Subcutaneous abdominal adipose tissue (tissue), 5 donors: Measurements from ENCODE around the gene CYRIA.
A peak's percentile ranks its signal among the peaks of the same experiment; 100 is the strongest.

Source experiments
- H3K27ac ChIP-seq: one replicate; pipeline ENCODE4 v1.7.0; 2013; ENCODE audit warnings: low read depth, mild to moderate bottlenecking, inconsistent platforms, low read length, moderate library complexity
- H3K27me3 ChIP-seq, 5 donors: one replicate each; pipeline ENCODE4 v1.7.0; 2013; ENCODE audit warnings: low read length in 5 of 5, inconsistent platforms in 1 of 5; ENCODE audit not compliant: control insufficient read depth in 5 of 5, insufficient read depth in 4 of 5
- H3K36me3 ChIP-seq, 5 donors: one replicate each; pipeline ENCODE4 v1.7.0; 2013; ENCODE audit warnings: low read length in 5 of 5; ENCODE audit not compliant: control insufficient read depth in 5 of 5, insufficient read depth in 5 of 5
- H3K4me1 ChIP-seq, 5 donors: one replicate each; pipeline ENCODE4 v1.7.0; 2013; ENCODE audit warnings: low read length in 5 of 5, mild to moderate bottlenecking in 3 of 5, moderate library complexity in 1 of 5; ENCODE audit not compliant: control insufficient read depth in 5 of 5, insufficient read depth in 5 of 5
- H3K4me3 ChIP-seq, 5 donors: one replicate each; pipeline ENCODE4 v1.7.0; 2013; ENCODE audit warnings: low read length in 5 of 5, low read depth in 1 of 5
- H3K9ac ChIP-seq, 5 donors: one replicate each; pipeline ENCODE4 v1.7.0; 2013; ENCODE audit warnings: low read length in 5 of 5, mild to moderate bottlenecking in 4 of 5, moderate library complexity in 3 of 5
- H3K9me3 ChIP-seq, 5 donors: one replicate each; pipeline ENCODE4 v1.7.0; 2013; ENCODE audit warnings: low read length in 5 of 5; ENCODE audit not compliant: control insufficient read depth in 5 of 5
- donor health status: healthy.
- donor health status: healthy.
- donor health status: healthy.
- donor health status: healthy.
- donor health status: healthy.

The CYRIA gene

DNA sequence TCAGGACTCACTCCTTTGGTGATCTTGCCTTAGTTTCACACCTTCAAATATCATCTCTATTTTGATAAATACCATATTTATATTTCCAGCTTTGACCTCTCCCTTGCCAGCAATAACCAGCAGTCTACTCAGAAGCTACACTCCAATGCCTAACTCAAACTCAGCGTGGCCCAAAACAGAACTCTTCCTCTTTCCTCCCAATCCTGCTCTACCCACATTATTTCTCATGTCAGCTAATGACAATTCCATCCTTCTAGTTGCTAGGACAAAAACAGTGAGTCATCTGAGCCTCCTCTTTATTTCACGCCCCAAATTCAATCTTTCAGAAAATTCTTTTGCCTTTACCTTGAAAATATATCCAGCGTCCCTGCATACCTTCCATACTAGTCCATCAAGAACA lies 23.5 kb downstream of the CYRIA start:
- peaks cover 6 to 34% (median 29%) of the 10 kb centered on the region in 5 donors for H3K4me1 ChIP-seq
- H3K36me3 ChIP-seq, result peaks cover 0 to 31% (median 7%) of the 10 kb centered on the region in 5 donors
- H3K27me3 ChIP-seq, result no peaks in the 10 kb centered on the region
- H3K27ac ChIP-seq, result no peak overlapping the region
- no peak overlapping the region for H3K9ac ChIP-seq
- H3K4me3 ChIP-seq, result no peak overlapping the region
- no peaks in the 10 kb centered on the region for H3K9me3 ChIP-seq

- Histone ChIP-seq H3K27ac (peak overlapping the region; percentile 39), H3K9me3 (no peaks in the 10 kb centered on the region), H3K4me3 (no peak overlapping the region), H3K27me3 (no peaks in the 10 kb centered on the region), H3K9ac (no peak overlapping the region), H3K4me1 (peaks cover 6 to 36% (median 29%) of the 10 kb centered on the region in 5 donors), H3K36me3 (peaks cover 0 to 30% (median 7%) of the 10 kb centered on the region in 5 donors)
These were observed 24.1 kb downstream of the CYRIA start for GRCh38 chr2:16641509-16641908.

GRCh38 chr2:16640867-16641266 lies 24.8 kb downstream of the CYRIA start:
- Histone ChIP-seq H3K4me1 (peaks cover 7 to 42% (median 35%) of the 10 kb centered on the region in 5 donors), H3K9me3 (no peaks in the 10 kb centered on the region), H3K9ac (peak overlapping the region in 1 of 5 donors; percentile 14), H3K27ac (peak overlapping the region; percentile 39), H3K36me3 (peaks cover 0 to 23% (median 7%) of the 10 kb centered on the region in 5 donors), H3K27me3 (no peaks in the 10 kb centered on the region), H3K4me3 (no peak overlapping the region)

DNA sequence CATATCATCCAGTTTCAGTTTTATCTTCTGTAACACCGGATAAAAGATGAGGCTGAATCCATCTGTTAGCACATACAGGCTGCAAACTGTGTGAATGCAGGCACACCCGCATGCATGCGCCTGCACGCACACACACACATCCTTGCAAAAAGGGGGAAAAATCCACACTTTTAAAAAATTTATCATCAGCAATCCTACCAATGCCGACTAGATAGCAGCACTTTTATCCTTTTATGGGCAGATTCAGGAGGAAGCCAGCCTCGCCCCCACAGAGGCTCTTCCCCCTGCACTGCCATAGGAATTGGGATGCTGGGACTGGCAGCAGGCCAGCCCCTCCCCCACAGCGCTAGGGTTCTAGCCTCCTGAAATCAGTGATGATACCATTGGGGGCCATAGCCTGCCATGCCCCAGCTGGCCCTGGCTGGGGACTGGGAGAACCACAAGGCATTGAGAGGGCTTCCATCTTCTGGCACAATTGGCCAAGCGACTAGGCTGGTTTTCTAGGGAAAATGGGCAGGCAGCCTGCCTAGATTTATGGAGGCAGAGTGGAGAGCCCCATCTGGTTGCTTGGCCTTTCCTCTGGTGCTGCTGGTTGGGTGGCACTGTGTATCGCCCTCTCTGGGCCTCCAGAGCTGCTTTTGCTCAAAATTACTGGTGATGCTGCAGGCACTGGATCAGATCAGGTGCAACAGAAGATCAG lies 25.5 kb downstream of the CYRIA start:
- Histone ChIP-seq H3K9ac (no peak overlapping the region), H3K4me1 (peaks cover 13 to 43% (median 41%) of the 10 kb centered on the region in 5 donors), H3K27ac (no peak overlapping the region), H3K9me3 (no peaks in the 10 kb centered on the region), H3K4me3 (no peak overlapping the region), H3K36me3 (peaks cover 0 to 21% (median 7%) of the 10 kb centered on the region in 5 donors), H3K27me3 (no peaks in the 10 kb centered on the region)

- Histone ChIP-seq H3K27me3 (no peaks in the 10 kb centered on the region), H3K36me3 (peaks cover 0 to 19% (median 7%) of the 10 kb centered on the region in 5 donors), H3K4me3 (no peak overlapping the region), H3K9ac (no peak overlapping the region), H3K4me1 (peaks cover 13 to 43% (median 41%) of the 10 kb centered on the region in 5 donors), H3K27ac (no peak overlapping the region), H3K9me3 (no peaks in the 10 kb centered on the region)
These were observed 26.2 kb downstream of the CYRIA start for GRCh38 chr2:16639431-16639830.

- Histone ChIP-seq H3K4me1 (peaks cover 13 to 45% (median 41%) of the 10 kb centered on the region in 5 donors), H3K4me3 (no peak overlapping the region), H3K27ac (no peak overlapping the region)
These were observed 26.7 kb downstream of the CYRIA start for GRCh38 chr2:16638946-16639345.

DNA sequence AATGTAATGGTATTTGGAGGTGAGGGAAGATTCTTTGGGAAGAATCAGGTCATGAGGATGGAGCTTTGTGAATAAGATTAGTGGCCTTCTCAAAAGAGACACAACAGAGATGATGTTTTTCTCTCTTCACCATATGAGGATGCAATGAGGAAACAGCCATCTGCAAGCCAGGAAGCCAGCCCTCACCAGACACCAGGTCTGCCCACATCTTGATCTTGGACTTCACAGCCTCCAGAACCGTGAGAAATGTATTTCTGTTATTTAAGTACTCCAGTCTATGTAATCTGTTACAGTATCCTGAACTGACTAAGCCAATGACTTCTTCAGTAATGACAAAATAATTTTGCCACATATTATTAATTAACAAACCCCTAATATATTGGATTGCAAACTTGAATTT lies 28.3 kb downstream of the CYRIA start:
- H3K36me3 ChIP-seq, result peaks cover 0 to 15% (median 5%) of the 10 kb centered on the region in 5 donors
- no peak overlapping the region for H3K27ac ChIP-seq
- no peak overlapping the region for H3K9ac ChIP-seq
- no peak overlapping the region for H3K4me3 ChIP-seq
- H3K4me1 ChIP-seq, result peaks cover 13 to 49% (median 41%) of the 10 kb centered on the region in 5 donors
- no peaks in the 10 kb centered on the region for H3K27me3 ChIP-seq
- H3K9me3 ChIP-seq, result no peaks in the 10 kb centered on the region

More at GRCh38 chr2:16638946-16639345, 26.7 kb downstream of the CYRIA start:
- Histone ChIP-seq H3K36me3 (peaks cover 0 to 15% (median 6%) of the 10 kb centered on the region in 5 donors), H3K9me3 (no peaks in the 10 kb centered on the region), H3K9ac (no peak overlapping the region), H3K27me3 (no peaks in the 10 kb centered on the region)

GRCh38 chr2:16635791-16636699 lies 29.6 kb downstream of the CYRIA start:
- Histone ChIP-seq H3K27me3 (no peaks in the 10 kb centered on the region), H3K27ac (peak overlapping the region; percentile 46), H3K36me3 (peaks cover 0 to 18% (median 7%) of the 10 kb centered on the region in 5 donors), H3K4me1 (peaks cover 10 to 38% (median 33%) of the 10 kb centered on the region in 5 donors), H3K9ac (peak overlapping the region in 1 of 5 donors; percentile 22), H3K9me3 (no peaks in the 10 kb centered on the region), H3K4me3 (peak overlapping the region in 1 of 5 donors; percentile 13)

DNA sequence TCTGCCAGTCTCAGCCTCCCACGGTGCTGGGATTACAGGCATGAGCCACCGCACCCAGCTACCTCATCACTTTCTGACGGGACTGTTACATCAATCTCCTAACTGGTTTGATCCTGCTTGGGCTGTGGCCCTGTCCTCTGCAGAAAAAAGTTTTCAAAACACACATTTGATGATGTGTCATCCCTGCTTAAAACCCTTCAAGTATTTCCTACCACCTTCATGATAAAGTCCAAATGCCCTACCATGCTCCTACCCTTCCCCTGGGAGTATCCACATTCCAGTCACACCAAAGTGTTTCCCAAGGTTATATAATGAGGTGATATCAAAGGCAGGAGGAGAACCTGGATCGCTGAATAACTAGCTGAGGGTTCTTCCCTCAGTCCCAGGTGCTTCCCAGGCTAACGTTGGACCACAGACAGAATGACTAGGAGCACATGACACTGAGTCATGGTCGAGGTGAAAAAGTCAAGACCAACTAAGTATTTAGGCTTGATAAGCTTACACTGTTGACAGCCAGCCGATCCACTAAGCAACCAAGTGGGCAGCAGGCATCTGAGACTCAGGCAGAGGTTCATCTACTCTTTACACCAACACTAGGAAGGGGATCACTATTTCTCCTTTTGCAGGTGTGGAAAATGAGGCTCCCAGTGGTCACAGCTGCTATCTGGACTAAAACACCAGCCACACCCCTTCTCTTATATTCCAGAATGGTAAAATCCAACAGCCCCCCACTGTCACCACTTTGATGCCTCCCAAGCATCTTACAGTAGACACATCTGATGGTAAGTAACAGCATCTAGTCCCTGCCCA lies 31.8 kb downstream of the CYRIA start:
- Histone ChIP-seq H3K27me3 (no peaks in the 10 kb centered on the region), H3K9ac (no peak overlapping the region), H3K36me3 (peaks cover 0 to 11% (median 7%) of the 10 kb centered on the region in 5 donors), H3K4me3 (no peak overlapping the region), H3K4me1 (peaks cover 7 to 36% (median 30%) of the 10 kb centered on the region in 5 donors), H3K9me3 (no peaks in the 10 kb centered on the region), H3K27ac (no peak overlapping the region)
